SHP77 treated with DMSO at 0.1 percent for 48 hours (cell line): ENCODE data around the gene ZP1.
"Not testable (repeated sequence)": the region's sequence is repeated elsewhere in the genome, so short reads cannot be mapped to it uniquely, and the experiment has no call there.

ENCODE experiments used
- DNase-seq: peaks from one replicate; lab custom pipeline; 2025; lab: John Stamatoyannopoulos, UW

ZP1 gene

GRCh38 chr11:60878245-60879101 lies 11.1 kb downstream of the ZP1 start:
- no peak for DNase-seq

- DNase-seq: no peak
Observed at GRCh38 chr11:60879104-60879503, 11.8 kb downstream of the ZP1 start.

- DNase-seq: no peak
Observed at GRCh38 chr11:60879971-60880588, 12.7 kb downstream of the ZP1 start.

- DNase-seq: peak; percentile 26
Observed at GRCh38 chr11:60880643-60881282, 13.4 kb downstream of the ZP1 start.

GRCh38 chr11:60887556-60887955 lies 20.2 kb downstream of the ZP1 start:
- peak; percentile 39 for DNase-seq

- DNase-seq: no peak
Observed at GRCh38 chr11:60889869-60890311, 22.5 kb downstream of the ZP1 start.

GRCh38 chr11:60890696-60891095 lies 23.4 kb downstream of the ZP1 start:
- no peak for DNase-seq

GRCh38 chr11:60891103-60891741 lies 23.9 kb downstream of the ZP1 start:
- DNase-seq: no peak

GRCh38 chr11:60895687-60896086 lies 28.3 kb downstream of the ZP1 start:
- DNase-seq: no peak

GRCh38 chr11:60897496-60897895 lies 30.2 kb downstream of the ZP1 start:
- no peak for DNase-seq

GRCh38 chr11:60899046-60899936 lies 31.9 kb downstream of the ZP1 start:
- DNase-seq: no peak

GRCh38 chr11:60899977-60900376 lies 32.6 kb downstream of the ZP1 start:
- no peak for DNase-seq

- no peak for DNase-seq
Observed at GRCh38 chr11:60900673-60901404, 33.5 kb downstream of the ZP1 start.

GRCh38 chr11:60902625-60903024 lies 35.3 kb downstream of the ZP1 start:
- DNase-seq: no peak

GRCh38 chr11:60905047-60905446 lies 37.7 kb downstream of the ZP1 start:
- no peak for DNase-seq

GRCh38 chr11:60905551-60906113 lies 38.3 kb downstream of the ZP1 start:
- no peak for DNase-seq

GRCh38 chr11:60906132-60906972 lies 39.0 kb downstream of the ZP1 start, which contains the start of gene PRPF19:
PRPF19 (minus strand) TSS chr11:60906585; CDS start chr11:60906382, 203 bp downstream.
- DNase-seq: peak; percentile 74

- no peak for DNase-seq
Observed at GRCh38 chr11:60908803-60909202, 41.5 kb downstream of the ZP1 start.

- DNase-seq: not testable (repeated sequence)
Observed at GRCh38 chr11:60909680-60910280, 42.4 kb downstream of the ZP1 start.
